ENCODE measurements around the gene C5orf58. TPM values are rescaled to one million over a fixed set of nuclear protein-coding genes. Genes with fewer than 3 reads are reported as not detected.

The C5orf58 gene
- total and polyA plus RNA-seq, 10 of the 15 experiments (the other 5 are each of a cell fraction or from before 2014, with no cell fraction given): 0.13 to 0.27 (median 0.26) TPM; not detected in 7

DNA sequence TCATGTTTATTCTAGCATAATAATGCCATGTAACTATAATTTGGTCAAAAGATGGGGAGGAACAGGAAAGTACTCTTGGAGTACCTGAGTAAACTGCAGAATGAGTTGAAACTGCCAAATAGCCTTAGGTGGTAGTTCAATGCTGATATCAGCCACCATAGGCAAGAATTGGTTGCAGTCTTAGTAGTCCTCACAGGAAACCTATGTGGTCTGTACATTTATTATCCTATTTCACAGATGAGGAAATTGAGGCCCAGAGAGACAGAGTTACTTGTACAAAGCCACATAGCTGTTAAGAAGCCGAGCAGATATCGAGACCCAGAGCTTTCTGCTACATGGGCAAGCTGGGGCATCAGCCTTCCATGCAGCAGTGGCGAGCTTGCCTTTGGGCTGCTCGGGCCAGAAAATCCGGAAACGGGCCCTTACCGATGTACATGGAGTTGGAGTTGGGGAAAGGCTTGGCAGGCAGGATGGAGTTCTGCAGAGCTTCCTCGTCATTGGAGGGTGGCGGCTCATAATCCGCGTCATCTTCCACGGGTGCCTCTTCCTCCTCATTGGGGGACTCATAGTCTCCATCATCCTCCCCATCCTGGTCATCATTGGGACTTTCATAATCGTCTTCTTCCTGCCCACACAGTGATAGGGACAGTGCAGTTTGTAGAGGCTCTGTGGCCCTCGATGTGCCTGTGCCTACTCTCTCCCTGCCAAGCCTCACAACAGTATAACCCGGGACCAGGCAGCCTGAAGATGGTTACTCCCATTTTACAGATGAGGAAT is 37.7 kb downstream of the C5orf58 start:
- TF ChIP-seq ZNF687 (IDR thresholded peaks at IDR 0.05) (no peak), ELK1 (IDR thresholded peaks at IDR 0.05; ENCODE audit: low read depth, low read length) (no peak), SIX5 (IDR thresholded peaks at IDR 0.05; ENCODE audit: low read depth, low read length, severe bottlenecking) (no peak), MTA2 (IDR thresholded peaks at IDR 0.05; ENCODE audit: low read depth) (no peak), RELB (IDR thresholded peaks at IDR 0.05; ENCODE audit: low read depth) (no peak), HDAC6 (IDR thresholded peaks at IDR 0.05; ENCODE audit: unreplicated experiment) (no peak), ZBTB40 (IDR thresholded peaks at IDR 0.05; ENCODE audit: borderline replicate concordance) (no peak), RAD51 (IDR thresholded peaks at IDR 0.05) (no peak), SPI1 (IDR thresholded peaks at IDR 0.05; ENCODE audit: borderline replicate concordance, insufficient read depth, low read depth, low read length) (no peak), NBN (IDR thresholded peaks at IDR 0.05) (no peak)
- H3K27ac ChIP-seq (ENCODE audit: control insufficient read depth, insufficient read depth): no peak overlapping the region
- SMC1A ChIA-PET (ENCODE audit: uncharacterized antibody, unreplicated experiment): interaction anchor here (0.7 to 16.6 kb wide), 4 partner anchors 27 to 150 kb away, joined by 3 to 451 read pairs (median 68); partner anchors contain the start of gene LCP2
- POLR2A ChIA-PET: no interaction called here
- RAD21 ChIA-PET (ENCODE audit: unreplicated experiment): interaction anchor here (0.8 to 1.0 kb wide), 2 partner anchors 10 to 64 kb away, joined by 3 to 6 read pairs; no protein-coding TSS in a partner anchor
- H2AFZ ChIP-seq (ENCODE audit: control insufficient read depth, low read depth, low read length): no peak overlapping the region
- FAIRE-seq (no peak), DNase-seq (ENCODE audit: low read depth, low spot score) (no peak), ATAC-seq (no peak)
- H3K36me3 ChIP-seq (ENCODE audit: control insufficient read depth in 2 of 2, insufficient read depth in 2 of 2, low read length in 1 of 2): peaks cover 13 to 28% of the 10 kb centered on the region in 2 experiments; a peak in 3 of 4 replicates
- WGBS (ENCODE audit: insufficient coverage, insufficient replicate concordance, low lambda C conversion rate, missing lambda C conversion rate): 91% methylated on average over 15 of the region's 15 CpGs
- in situ Hi-C loops (cut with MboI) (no loop called here), intact Hi-C loops (cut with micrococcal nuclease; ENCODE audit: unreplicated experiment) (no loop called here)
- H3K9me3 ChIP-seq (replicated peaks; ENCODE audit: control insufficient read depth, insufficient read depth, low read length): no peaks in the 10 kb centered on the region
- no peaks in the 10 kb centered on the region for H4K20me1 ChIP-seq (ENCODE audit: control insufficient read depth, insufficient read depth)
- H3K4me3 ChIP-seq: no peak overlapping the region
- no peaks in the 10 kb centered on the region for H3K79me2 ChIP-seq (ENCODE audit: control insufficient read depth, insufficient read depth, low read length)
- peaks cover 13% of the 10 kb centered on the region for H3K4me1 ChIP-seq (ENCODE audit: control insufficient read depth, insufficient read depth, low read length)
- BruUV-seq (replicated peaks): no TSS peak
- H3K9ac ChIP-seq (ENCODE audit: control insufficient read depth, insufficient read depth, low read length): no peak overlapping the region
- H3K4me2 ChIP-seq (ENCODE audit: control insufficient read depth, insufficient read depth): no peak overlapping the region
- CTCF ChIA-PET: interaction anchor here (1.0 to 7.9 kb wide), 3 partner anchors 39 to 148 kb away, joined by 4 to 189 read pairs (median 4); no protein-coding TSS in a partner anchor
- H3K27me3 ChIP-seq (replicated peaks in 1 of 2; ENCODE audit: control insufficient read depth in 2 of 2, insufficient read depth in 2 of 2, low read length in 1 of 2): no peaks in the 10 kb centered on the region

Measured in GM12878 (cell line).